ENCODE data around the gene USP24.

DNA sequence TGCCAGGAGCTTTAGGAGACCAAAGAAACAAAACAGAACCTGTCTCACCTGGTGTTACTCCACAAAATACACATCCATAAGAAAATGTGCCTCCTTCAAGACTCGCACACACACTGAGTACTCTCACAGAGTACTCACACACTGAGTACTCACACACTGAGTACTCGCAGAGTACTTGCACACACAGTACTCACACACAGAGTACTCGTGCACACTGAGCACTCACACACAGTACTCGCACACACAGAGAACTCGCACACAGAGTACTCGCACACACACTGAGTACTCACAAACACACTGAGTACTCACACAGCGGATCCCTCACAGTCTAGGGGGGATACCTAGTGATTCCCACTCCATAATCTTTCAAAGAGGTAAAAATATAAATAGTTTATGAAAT lies 135.5 kb downstream of the USP24 start:
- TF ChIP-seq, protein P1, sequence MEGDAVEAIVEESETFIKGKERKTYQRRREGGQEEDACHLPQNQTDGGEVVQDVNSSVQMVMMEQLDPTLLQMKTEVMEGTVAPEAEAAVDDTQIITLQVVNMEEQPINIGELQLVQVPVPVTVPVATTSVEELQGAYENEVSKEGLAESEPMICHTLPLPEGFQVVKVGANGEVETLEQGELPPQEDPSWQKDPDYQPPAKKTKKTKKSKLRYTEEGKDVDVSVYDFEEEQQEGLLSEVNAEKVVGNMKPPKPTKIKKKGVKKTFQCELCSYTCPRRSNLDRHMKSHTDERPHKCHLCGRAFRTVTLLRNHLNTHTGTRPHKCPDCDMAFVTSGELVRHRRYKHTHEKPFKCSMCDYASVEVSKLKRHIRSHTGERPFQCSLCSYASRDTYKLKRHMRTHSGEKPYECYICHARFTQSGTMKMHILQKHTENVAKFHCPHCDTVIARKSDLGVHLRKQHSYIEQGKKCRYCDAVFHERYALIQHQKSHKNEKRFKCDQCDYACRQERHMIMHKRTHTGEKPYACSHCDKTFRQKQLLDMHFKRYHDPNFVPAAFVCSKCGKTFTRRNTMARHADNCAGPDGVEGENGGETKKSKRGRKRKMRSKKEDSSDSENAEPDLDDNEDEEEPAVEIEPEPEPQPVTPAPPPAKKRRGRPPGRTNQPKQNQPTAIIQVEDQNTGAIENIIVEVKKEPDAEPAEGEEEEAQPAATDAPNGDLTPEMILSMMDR (conservative IDR thresholded peaks at IDR 0.05; ENCODE audit: low read depth, low read length) = no peak
- no peak for TF ChIP-seq EZH2phosphoT487 (IDR thresholded peaks at IDR 0.05; ENCODE audit: borderline replicate concordance, low read length)

Measured in PC-3 (cell line).